ENCODE data around the gene GCNT2.
"Not testable (repeated sequence)": the region's sequence is repeated elsewhere in the genome, so short reads cannot be mapped to it uniquely, and the experiment has no call there.

The GCNT2 gene

DNA sequence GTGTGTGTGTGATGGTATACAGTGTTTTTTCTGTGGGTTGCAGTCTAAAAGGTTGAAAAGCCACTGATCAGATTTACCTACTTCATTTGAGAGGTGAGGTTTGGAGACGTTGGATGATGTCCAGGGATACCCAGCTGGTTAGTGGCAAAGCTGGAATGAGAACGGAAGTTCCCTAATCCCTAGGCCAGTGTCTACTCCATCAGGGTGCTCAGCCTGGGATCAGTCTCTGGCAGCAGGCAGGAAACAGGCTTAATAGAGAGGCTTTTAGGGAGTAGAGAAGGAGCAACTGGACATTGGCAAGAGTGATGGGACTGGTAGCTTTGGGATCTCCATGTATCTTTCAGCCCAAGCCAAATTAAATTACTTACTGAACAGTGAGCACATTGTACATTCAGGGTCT lies 92.6 kb downstream of the GCNT2 start:
- no peak for DNase-seq

DNA sequence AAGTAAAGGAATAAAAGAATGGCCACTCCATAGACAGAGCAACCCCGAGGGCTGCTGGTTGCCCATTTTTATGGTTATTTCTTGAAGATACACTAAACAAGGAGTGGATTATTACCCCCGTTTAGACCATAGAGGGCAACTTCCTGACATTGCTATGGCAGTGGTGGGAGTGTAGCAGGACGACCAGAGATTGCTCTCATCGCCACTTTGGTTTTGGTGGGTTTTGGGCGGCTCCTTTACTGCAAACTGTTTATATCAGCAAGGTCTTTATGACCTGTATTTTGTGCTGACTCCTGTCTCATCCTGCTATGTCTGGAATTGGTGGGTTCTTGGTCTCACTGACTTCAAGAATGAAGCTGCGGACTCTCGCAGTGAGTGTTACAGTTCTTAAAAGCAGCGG lies 94.5 kb downstream of the GCNT2 start:
- DNase-seq: no peak

DNA sequence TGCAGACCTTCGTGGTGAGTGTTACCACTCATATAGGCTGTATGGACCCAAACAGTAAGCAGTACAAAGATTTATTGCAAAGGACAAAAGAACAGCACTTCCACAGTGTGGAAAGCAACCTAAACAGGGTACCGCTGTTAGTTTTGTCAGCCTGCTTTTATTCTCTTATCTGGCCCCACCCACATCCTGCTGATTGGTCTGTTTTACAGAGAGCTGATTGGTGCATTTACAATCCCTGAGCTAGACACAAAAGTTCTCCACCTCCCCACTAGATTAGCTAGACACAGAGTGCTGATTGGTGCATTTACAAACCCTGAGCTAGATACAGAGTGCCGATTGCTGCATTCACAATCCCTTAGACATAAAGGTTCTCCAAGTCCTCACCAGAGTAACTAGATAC lies 95.1 kb downstream of the GCNT2 start:
- DNase-seq: not testable (repeated sequence)

DNA sequence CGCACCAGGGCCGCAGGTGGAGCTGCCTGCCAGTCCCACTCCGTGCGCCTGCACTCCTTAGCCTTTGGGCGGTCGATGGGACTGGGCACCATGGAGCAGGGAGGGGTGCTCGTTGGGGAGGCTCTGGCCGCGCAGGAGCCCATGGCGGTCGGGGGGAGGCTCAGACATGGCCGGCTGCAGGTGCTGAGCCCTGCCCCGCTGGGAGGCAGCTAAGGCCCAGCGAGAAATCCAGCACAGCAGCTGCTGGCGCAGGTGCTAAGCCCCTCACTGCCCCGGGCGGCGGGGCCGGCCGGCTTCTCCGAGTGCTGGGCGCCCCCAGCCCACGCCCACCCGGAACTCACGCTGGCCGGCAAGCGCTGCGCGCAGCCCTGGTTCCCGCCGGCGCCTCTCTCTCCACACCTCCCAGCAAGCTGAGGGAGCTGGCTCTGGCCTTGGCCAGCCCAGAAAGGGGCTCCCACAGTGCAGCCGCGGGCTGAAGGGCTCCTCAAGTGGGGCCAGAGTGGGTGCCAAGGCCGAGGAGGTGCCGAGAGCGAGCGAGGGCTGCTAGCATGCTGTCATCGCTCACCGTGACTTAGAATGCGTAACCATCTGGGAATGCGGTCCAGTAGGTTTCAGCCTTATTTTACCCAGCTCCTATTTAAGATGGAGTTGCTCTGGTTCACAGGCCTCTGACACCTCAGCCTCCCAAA lies 96.0 kb downstream of the GCNT2 start:
- DNase-seq: no peak

DNA sequence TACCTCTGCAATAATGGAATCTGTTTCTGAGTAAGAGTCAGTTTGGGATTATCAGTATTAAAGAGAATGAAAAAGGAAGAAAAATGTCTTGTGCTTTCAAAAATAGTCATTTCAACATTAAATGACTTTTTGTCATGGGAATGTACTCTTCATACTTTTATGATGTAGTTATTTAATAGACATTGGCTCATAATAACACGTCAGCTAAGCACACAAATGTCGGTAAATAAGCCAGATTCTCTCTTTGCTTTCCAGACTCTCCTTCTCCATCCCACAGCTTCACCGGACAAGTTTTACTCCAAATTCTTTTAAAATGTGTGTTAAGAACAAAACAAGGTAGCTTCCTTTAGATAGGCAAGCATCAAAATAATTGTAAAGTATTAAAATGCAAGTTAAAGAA lies 97.3 kb downstream of the GCNT2 start:
- no peak for DNase-seq

DNA sequence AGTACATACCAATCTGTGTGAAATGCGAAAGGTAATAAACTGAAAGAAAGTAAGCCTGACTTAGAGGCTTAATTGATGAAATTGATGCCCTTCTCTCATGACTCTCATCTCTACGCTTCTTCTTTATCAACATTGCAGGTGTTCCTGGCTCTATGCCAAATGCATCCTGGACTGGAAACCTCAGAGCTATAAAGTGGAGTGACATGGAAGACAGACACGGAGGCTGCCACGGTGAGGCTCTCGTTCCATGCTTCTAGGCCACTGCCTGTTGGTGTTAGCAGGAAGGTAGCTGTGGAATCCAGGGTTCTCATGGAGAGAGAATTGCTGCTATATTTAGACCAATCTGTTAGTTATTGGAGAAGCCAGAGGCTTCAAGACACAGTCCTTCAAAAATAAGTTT lies 100.1 kb downstream of the GCNT2 start:
- no peak for DNase-seq

DNA sequence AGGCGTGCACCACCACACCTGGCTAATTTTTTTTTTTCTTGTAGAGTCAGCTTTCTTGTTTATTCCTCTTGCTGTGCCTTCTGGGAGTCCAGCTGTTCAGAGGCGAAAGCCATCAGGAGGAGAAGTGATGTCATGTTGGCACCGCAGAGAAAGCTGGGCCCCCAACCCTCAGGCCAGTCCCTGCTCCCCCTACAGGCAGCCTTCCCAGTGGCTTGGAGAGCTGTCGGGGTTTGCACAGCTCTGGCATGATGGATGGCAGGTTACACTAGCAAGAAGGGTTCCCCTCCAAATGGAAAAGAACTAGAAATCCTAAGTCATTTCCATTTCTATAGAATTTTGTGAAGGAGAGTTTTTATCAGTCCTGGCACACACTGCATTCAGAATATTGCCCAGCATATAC lies 100.7 kb downstream of the GCNT2 start:
- no peak for DNase-seq

DNA sequence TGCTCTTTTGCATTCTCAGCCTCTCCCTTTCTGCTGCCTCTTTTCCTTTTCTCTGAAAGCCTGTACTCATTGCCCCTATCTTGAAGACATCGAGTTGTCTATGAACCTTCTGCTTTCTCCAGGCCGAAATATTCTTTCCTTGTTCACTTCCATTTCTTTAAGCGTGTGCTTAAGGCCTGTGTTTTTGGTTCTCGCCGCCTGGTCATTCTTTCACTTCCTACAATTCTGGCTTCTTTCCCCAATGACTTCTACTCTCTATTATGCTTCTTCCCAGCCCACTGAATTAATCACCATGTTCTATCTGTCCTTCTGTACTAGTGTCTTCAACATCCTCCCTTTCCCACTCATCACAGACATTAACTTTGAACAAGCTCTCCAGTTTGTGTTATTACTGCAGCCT lies 103.7 kb downstream of the GCNT2 start:
- DNase-seq: no peak

DNA sequence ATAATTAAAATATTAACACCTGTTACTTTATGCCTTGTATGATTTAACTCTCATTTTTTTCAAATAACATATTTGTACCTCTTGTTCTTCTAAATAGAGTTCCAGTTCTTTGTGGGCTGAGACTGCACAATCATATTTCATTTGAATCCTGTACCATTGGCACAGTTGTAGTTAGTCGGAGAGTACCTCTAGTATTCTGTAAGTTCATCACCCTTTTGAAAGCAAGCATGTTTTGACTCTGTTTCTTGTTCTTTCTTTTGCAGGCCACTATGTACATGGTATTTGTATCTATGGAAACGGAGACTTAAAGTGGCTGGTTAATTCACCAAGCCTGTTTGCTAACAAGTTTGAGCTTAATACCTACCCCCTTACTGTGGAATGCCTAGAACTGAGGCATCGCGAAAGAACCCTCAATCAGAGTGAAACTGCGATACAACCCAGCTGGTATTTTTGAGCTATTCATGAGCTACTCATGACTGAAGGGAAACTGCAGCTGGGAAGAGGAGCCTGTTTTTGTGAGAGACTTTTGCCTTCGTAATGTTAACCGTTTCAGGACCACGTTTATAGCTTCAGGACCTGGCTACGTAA lies 105.1 kb downstream of the GCNT2 start:
- DNase-seq: no peak

DNA sequence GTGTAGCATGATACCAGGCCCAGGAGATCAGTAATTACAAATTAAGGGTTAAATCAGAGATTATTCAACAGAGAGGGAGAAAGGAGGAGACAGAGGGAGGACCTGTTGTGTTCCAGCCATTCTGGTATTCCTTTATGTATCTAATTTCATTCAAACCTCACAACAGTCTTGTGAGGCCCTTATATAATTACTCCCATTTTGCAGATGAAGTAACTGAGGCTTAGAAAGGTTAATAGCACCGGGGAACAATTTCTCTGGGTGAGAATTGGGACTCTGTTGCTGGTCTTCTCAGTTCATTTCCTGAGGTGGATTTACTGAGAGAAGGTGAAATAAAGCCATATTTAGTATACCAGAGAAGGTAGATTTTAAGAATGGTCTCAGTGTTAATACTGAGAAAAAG lies 106.6 kb downstream of the GCNT2 start:
- no peak for DNase-seq

DNA sequence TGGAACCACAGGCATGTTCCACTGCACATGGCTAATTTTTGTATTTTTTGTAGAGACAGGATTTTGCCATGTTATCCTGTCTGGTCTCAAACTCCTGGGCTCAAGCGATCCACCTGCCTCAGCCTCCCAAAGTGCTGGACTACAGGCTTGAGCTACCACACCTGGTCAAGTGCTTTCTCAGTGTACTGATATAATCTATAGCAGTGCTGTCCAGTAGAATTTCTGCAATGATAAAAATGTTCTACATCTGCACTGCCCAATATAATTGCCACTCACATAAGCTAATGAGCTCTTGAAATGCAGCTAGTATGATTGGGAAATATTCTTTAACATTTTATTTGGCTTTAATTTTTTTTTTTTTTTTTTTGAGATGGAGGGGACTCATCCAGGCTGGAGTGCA lies 109.0 kb downstream of the GCNT2 start:
- DNase-seq: no peak

DNA sequence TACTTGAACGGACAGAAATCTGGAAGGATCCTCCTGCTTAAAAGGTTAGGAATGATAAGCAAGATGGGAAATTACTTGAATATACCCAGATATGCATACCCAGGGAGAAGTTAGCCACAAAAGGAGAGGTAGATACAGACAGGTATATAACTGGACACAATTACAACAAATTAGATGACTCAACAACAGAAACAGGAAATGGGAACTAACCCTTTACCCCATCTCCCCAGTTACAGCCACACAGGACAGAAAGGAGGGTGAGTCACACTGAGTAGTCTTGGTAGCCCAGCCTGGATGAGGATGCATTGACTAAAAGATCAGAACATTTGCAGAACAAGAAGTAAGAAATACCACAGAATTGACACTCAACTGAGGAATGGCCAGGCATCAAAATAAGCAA lies 112.1 kb downstream of the GCNT2 start:
- DNase-seq: peak; percentile 36

DNA sequence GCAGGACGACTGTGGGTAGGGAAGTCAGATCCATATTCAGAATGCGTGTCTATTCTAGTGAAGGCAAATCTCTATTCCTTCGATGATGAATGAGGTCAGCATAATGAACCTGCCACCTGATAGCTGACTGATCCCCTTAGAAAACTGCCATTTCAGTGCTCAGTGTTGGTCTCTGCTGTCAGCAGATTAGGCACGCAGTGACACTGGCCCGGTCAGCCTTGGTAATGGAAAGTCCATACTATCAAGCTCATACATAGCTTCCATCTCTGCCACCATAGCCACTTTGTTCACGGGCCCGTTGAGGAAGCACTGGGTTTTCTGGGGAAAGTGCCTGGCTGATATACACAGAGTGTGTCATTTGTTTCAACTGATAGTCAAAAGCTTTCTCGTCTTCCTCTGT lies 119.3 kb downstream of the GCNT2 start:
- no peak for DNase-seq

DNA sequence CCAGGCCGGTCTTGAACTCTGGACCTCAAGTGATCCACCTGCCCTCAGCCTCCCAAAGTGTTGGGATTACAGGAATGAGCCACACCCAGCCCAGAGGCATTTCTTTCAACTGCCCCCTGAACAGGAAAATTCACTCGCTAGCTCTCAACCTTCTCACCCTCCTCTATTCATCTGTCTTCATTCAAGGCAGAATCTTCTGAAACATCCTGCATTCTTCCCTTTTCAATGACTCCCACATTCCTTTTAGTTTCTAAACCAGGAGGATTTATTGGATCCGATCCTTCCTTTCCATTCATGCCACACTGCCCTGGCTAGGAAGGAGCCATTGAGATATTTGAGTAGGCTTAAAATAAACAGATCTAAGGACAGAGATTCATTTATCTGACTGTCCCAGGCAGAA lies 120.4 kb downstream of the GCNT2 start:
- DNase-seq: no peak

DNA sequence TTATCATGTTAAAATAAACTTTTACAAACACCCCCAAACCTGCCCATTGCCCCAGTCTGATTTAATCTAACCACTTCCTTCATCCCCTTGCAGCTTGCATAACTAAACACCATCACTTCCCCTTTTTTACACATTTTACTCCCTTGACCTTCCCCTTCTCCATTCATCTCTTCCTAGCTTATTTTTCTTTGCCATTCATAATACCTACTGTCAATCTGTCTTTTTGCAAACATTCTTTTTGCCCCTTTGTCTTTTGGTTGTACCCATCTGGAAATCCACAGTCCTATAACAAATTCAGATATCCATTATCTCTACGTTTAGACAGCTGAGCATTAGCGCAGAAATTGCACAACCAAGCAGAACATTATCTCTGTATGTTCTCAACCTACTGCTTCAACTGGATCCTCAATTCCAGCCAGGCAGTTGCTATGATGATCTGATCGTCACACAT lies 122.1 kb downstream of the GCNT2 start:
- peak; percentile 88 for DNase-seq

DNA sequence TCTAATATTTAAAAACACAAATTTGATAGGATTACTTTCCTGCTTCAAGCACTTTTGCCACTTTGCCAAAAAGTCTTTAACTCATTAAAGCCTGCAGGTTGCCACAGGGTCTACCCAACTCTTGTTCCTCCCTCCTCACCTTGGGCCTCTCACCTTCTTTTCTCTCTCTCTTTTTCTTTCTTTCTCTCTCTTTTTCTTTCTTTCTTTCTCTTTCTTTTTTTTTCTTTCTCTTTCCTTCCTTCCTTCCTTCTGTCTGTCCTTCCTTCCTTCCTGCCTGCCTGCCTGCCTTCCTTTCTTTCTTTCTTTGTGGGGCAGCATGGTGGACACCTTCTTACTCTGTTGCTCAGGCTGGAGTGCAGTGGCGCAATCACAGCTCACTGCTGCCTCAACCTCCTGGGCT lies 123.1 kb downstream of the GCNT2 start:
- DNase-seq: no peak

DNA sequence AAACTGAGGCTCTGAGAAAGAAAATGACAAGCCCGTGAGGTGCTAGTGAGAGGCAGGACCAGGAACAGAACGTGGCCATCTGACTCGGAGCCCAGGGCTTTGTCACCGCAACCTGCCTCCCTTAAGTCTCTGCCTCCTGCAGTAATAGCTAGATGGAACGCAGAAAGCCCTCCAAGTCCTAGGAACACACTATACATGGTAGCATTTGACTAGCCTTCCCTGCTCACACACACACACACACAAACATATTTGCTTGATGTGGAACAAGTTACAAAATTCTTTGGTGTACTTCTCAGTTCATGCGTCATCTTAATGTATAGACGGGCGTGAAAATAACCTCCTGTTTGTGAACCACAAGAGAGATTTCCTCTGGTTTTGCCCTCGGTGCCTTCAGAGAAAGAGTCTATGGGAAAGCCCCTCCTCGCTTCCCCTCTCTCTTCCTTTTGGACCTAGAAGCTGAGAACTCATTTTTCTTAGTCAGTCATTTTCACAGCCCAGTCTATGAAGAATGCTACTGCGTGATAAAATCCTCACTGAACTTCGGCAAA lies 134.4 kb downstream of the GCNT2 start:
- DNase-seq: no peak

DNA sequence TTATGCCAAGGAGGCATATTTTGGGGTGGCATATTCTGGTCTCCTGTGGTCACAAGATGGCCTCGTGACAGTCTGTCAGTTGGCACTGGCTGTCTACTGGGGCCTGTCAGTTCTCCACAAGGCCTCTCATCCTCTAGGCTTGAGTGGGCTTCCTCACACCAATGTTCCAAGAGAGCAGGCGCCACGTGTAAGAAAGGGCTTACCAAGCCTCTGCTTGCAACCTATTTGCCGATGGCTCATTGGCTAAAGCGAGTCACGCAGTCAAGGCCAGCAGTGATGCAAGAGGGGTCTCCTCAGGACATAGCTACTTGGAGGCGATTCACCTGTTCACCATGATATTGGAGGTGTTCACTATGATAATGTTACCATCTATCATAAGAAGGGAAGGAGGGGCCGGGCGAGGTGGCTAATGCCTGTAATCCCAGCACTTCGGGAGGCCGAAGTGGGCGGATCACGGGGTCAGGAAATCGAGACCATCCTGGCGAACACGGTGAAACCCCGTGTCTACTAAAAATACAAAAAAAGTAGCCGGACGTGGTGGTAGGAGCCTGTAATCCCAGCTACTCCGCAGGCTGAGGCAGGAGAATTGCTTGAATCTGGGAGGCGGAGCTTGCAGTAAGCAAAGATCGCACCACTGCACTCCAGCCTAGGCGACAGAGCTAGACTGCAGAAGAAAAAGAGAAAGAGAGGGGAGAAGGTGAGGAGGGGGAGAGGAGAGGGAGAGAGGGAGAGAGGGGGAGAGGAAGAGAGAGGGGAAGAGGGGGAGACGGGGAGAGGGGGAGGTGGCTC lies 138.0 kb downstream of the GCNT2 start:
- DNase-seq: no peak

DNA sequence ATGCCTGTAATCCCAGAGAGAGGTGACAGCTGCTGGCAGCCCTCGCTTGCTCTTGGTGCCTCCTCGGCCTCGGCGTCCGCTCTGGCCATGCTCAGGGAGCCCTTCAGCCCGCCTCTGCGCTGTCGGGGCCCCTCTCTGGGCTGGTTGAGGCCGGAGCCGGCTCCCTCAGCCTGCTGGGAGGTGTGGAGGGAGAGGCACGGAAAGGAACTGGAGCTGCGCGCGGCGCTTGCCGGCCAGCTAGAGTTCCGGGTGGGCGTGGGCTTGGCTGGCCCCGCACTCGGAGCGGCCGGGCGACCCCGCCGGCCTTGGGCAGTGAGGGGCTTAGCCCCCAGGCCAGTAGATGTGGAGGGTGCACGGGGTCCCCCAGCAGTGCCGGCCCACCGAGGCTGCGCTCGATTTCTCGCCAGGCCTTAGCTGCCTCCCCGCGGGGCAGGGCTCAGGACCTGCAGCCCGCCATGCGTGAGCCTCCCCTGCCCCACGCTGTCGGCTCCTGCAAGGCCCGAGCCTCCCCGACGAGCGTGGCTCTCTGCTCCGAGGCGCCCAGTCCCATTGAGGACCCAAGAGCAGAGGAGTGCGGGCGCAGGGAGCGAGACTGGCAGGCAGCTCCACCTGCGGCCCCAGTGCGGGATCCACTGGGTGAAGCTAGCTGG lies 138.7 kb downstream of the GCNT2 start:
- DNase-seq: no peak

DNA sequence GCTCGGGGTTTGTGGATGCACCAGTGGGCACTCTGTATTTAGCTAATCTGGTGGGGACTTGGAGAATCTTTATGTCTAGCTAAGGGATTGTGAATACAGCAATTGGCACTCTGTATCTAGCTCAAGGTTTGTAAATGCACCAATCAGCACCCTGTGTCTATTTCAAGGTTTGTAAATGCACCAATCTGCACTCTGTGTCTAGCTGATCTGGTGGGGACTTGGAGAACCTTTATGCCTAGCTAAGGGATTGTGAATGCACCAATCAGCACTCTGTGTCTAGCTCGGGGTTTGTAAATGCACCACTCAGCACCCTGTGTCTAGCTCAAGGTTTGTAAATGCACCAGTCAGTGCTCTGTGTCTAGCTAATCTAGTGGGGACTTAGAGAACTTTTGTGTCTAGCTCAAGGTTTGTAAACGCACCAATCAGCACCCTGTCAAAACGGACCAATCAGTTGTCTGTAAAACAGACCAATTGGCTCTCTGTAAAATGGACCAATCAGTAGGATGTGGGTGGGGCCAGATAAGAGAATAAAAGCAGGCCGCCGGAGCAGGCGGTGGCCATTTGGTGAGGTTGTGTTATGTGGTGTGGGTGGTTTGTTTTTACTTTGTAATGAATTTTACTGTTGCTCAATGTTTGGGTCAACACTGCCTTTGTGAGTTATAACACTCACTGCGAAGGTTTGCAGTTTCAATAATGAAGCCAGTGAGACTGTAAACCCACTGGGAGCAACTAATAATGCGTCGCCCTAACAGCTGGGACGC lies 139.5 kb downstream of the GCNT2 start:
- not testable (repeated sequence) for DNase-seq

DNA sequence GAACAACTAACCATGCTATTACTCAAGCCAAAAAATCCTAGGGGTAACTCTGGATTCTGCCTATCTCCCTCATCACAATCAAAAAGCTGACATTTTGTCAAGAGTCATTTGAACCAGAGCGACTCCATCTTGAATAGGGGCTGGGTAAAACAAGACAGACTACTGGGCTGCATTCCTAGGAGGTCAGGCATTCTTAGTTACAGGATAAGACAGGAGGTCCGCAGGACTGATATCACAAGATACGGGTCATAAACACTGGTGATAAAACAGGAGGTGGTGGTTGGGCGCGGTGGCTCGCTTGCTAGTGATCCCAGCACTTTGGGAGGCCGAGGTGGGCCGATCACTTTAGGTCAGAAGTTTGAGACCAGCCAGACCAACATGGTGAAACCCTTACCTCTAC lies 141.1 kb downstream of the GCNT2 start:
- no peak for DNase-seq

DNA sequence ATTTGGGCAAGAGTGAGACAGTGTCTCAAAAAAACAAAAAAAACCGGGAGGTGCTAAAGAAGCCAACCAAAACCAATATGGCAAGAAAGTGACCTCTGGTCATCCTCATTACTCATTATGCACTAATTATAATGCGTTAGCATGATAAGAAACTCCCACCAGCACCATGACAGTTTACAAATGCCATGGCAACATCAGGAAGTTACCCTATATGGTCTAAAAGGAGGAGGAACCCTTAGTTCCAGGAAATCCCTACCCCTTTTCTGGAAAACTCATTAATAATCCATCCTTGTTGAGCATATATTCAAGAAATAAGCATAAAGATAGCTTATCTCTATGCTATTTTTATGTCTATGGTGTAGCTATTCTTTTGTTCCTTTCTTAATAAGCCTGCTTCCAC lies 141.6 kb downstream of the GCNT2 start:
- DNase-seq: no peak

DNA sequence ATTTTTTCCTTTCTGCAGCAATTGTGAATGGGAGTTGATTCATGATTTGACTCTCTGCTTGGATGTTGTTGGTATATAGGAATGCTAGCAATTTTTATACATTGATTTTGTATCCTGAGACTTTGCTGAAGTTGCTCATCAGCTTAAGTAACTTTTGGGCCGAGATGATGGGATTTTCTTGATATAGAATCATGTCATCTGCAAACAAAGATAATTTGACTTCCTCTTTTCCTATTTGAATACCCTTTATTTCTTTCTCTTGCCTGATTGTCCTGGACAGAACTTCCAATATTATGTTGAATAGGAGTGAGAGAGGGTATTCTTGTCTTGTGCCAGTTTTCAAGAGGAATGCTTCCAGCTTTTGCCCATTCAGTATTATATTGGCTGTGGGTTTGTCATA lies 144.4 kb downstream of the GCNT2 start:
- not testable (repeated sequence) for DNase-seq
